ENCODE results near the gene POLR3K.
"Not testable (repeated sequence)": the region's sequence is repeated elsewhere in the genome, so short reads cannot be mapped to it uniquely, and the experiment has no call there.

POLR3K gene

DNA sequence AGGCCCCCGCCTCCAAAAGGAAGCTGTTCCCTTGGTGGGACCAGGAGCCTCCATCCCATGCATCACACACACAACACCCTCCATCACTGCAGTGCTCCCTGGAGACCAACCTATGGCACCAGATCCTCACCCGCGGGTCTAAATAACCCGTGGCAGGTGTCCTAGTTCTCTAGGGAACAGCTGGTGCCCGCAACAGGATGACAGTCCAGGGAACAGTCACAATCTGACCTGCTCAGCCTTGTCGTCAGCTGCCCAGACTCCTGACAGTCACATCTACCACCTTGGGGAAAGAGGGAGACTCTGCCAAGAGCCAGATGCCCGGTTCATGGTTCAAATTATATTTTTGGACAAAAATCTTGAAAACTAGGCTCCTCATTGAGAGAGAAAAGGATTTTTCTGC, 22.8 kb downstream of the POLR3K start:
- FAIRE-seq; DNase-seq (ENCODE audit: extremely low spot score, insufficient read length, low read depth): not testable (repeated sequence)

DNA sequence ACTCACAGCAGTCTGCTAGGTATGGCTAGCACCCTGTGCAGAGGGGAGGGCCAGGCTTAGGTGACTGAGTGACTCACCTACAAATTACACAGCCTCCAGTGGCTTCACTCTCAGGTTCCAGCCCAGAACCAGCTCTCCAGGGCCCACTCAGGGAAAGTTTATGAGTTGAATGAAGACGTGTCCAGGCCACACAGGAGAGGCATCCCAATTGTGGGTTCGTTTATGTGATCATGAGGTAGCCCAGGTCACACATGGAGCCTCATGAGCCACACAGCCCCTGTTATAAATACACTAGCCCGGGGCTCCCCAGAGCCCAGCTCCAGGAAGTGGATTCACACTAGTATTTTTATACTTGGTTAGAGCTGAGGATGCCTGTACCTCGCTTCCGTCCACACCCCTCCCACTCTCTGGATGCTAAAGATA, 27.5 kb downstream of the POLR3K start:
- peak; percentile 85 for FAIRE-seq
- not testable (repeated sequence) for DNase-seq (ENCODE audit: extremely low spot score, insufficient read length, low read depth)

DNA sequence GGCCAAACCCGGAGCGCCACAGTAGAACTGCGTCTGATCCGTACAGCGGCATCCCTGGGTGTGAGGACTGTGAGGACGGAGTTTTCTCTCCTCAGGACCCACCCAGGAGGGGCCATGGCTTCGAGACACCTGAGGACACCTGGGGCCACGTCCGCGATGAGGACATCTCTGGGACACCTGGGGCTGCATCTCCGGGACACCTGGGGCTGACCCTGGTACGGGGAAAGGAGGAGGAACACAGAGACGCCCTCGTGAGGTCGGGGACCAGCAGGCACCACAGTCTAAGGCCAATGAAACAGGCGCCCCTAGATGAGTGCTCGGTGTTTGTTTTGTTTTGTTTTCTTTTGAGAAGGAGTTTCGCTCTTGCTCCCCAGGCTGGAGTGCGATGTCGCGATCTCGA, 29.3 kb downstream of the POLR3K start:
- DNase-seq (ENCODE audit: extremely low spot score, insufficient read length, low read depth); FAIRE-seq: not testable (repeated sequence)

DNA sequence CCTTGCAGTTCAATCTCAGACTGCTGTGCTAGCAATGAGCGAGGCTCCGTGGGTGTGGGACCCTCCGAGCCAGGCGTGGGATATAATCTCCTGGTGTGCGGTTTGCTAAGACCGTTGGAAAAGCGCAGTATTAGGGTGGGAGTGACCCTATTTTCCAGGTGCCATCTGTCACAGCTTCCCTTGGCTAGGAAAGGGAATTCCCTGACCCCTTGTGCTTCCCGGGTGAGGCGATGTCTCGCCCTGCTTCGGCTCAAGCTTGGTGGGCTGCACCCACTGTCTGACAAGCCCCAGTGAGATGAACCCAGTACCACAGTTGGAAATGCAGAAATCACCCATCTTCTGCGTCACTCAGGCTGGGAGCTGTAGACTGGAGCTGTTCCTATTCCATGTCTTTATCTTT, 32.5 kb downstream of the POLR3K start:
- not testable (repeated sequence) for DNase-seq (ENCODE audit: extremely low spot score, insufficient read length, low read depth); FAIRE-seq

DNA sequence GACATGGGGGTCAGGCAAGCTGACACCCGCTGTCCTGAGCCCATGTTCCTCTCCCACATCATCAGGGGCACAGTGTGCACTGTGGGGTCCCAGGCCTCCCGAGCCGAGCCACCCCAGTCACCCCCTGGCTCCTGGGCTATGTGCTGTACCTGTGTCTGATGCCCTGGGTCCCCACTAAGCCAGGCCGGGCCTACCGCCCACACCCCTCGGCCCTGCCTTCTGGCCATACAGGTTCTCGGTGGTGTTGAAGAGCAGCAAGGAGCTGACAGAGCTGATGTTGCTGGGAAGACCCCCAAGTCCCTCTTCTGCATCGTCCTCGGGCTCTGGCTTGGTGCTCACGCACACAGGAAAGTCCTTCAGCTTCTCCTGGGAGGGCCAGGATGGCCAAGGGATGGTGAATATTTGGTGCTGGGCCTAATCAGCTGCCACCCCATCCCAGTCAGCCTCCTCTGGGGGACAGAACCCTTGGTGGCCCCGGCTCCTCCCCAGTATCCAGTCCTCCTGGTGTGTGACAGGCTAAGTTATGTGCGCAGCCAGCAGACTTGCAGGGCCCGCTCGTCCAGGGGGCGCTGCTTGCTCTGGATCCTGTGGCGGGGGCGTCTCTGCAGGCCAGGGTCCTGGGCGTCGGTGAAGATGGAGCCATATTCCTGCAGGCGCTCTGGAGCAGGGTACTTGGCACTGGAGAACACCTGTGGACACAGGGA, 36.2 kb downstream of the POLR3K start:
- FAIRE-seq = not testable (repeated sequence)

DNA sequence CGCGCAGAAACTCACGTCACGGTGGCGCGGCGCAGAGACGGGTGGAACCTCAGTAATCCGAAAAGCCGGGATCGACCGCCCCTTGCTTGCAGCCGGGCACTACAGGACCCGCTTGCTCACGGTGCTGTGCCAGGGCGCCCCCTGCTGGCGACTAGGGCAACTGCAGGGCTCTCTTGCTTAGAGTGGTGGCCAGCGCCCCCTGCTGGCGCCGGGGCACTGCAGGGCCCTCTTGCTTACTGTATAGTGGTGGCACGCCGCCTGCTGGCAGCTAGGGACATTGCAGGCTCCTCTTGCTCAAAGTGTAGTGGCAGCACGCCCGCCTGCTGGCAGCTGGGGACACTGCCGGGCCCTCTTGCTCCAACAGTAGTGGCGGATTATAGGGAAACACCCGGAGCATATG, 42.6 kb downstream of the POLR3K start:
- FAIRE-seq; DNase-seq (ENCODE audit: extremely low spot score, insufficient read length, low read depth): not testable (repeated sequence)

More for the DNA sequence above, 36.2 kb downstream of the POLR3K start:
- DNase-seq (ENCODE audit: extremely low spot score, insufficient read length, low read depth) = not testable (repeated sequence)

DNA sequence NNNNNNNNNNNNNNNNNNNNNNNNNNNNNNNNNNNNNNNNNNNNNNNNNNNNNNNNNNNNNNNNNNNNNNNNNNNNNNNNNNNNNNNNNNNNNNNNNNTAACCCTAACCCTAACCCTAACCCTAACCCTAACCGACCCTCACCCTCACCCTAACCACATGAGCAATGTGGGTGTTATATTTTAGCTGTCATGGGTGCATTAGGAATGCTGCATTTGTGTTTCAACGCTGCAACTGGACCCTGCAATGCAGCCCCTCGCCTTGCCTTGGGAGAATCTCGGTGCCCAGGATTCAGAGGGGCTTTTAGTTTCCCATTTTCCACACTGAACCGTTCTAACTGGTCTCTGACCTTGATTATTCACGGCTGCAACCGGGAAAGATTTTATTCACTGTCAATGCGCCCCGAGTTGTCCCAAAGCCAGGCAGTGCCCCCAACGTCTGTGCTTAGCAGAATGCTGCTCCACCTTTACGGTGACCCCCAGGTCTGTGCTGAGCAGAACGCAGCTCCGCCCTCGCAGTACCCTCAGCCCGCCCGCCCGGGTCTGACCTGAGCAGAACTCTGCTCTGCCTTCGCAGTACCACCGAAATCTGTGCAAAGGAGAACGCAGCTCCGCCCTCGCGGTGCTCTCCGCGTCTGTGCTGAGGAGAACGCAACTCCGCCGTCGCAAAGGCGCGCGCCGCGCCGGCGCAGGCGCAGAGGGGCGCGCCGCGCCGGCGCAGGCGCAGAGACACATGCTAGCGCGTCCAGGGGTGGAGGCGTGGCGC, 43.3 kb downstream of the POLR3K start:
- no peak for FAIRE-seq
- no peak for DNase-seq (ENCODE audit: extremely low spot score, insufficient read length, low read depth)

Measured in GM18507 (cell line).